ENCODE results near the gene ABCE1. TPM values are rescaled to one million over a fixed set of nuclear protein-coding genes. Genes with fewer than 3 reads are reported as not detected.
A peak's percentile ranks its signal among the peaks of the same experiment; 100 is the strongest.

The ABCE1 gene
- 76.8 TPM for polyA plus RNA-seq (2013, experiment 1 of 2; ENCODE audit: insufficient read length)
- polyA plus RNA-seq (2013, experiment 2 of 2; ENCODE audit: insufficient read length): 69.5 TPM

DNA sequence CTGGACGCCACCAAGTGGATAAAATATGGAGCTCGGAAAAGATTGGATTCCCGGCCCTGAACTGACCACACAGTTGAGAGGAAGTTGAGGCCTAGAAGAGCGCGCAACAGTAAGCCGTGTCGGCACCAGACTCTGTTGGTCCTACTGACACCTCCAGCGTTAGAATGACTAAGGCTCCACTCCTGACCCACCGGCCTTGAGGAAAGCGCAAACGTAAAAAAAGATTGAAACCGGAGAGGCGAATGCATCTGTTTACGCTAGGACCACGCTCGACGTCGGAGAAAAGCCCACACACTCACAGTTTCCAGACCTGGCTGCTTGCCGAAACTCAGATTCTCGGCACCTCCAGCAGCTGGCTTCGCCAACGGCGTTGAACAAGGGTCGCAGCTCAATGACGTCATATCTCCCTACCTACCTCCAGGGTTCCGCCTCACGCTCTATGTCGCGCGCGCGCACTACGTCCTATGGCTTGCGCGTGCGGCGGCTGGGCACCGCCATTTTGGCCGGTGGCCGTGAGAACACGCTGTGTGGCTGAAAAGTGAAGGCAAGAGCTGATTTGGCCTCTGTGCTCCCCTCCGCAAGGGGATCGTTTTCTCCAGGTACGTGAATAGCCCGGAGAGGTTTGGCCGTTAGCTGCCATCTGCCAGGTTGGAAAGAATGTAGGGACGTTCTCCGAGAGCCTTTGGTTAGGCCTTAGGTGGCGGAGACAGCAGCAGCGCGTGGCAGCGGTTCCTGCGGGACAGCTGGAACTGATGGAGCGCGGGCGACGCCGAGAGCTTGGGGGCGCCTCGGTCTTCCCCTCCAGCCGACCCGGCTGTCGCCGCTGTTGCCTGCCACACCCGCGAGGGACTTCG lies at the start of gene ABCE1, which contains the start of gene ANAPC10:
Gene ABCE1 (plus strand): TSS at position 491 of the 854 bp plus-strand sequence. CDS start 6,102 bp downstream, outside the sequence.
Gene ANAPC10 (minus strand): TSS at position 376 of the 854 bp plus-strand sequence. CDS start 2,097 bp downstream, outside the sequence.
- peak; percentile 99 for DNase-seq

DNA sequence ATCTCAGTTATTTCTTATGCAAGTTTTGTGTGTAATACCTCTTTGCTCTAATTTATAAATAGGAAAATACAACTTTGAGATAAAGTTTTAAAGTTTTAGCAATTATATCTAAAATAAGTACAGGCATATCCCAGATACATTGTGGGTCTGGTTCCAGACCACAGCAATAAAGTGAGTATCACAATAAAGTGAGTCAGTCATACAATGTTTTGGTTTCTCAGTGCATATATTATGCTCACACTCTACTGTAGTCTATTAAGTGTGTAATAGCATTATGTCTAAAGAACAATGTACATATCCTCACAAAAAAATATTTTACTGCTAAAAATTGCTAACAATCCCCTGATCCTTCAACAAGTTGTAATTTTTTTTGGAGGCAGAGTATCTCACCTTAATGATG lies 49.3 kb upstream of the ABCE1 start:
- DNase-seq: no peak

DNA sequence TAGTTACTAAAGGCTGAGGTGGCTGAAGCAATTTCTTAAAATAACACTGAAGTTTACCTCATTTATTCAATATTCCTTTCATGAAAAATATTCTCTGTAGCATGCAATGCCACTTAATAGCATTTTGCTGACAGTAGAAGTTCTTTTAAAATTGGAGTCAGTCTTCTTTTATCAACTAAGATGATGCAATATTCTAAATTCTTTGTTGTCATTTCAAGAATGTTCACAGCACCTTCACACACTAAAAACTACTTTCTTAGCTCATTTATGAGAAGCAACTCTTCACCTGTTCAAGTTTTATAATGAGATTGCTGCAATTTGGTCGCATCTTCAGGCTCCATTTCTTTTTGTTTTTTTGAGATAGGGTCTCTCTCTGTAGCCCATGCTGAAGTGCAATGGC lies 48.9 kb upstream of the ABCE1 start:
- no peak for DNase-seq

DNA sequence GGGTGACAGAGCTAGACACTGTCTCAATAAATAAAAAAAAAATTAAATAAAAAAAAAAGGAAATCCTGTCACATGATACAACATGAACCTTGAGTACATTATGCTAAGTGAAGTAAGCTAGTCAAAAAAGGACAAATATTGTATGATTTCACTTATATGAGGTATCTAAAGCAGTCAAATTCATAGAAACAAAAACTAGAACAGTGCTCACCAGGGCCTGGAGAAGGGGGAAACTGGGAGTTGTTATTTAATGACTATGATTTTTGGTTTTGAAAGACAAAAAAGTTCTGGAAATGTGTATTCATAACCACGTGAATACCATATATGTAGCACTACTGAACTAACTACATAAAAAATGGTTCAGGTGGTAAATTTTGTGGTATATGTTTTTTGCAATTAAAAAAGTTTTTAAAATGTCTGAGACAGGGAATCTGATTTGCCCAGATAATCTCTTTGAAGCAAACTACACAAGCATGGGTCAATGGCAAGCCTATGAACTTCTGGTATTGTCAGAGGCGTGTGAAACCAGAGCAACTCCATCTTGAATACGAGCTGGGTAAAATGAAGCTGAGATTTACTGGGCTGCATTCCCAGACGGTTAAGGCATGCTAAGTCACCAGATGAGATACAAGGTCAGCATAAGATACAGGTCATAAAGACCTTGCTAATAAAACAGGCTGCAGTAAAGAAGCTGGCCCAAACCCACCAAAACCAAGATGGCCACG lies 42.4 kb upstream of the ABCE1 start:
- DNase-seq: no peak

DNA sequence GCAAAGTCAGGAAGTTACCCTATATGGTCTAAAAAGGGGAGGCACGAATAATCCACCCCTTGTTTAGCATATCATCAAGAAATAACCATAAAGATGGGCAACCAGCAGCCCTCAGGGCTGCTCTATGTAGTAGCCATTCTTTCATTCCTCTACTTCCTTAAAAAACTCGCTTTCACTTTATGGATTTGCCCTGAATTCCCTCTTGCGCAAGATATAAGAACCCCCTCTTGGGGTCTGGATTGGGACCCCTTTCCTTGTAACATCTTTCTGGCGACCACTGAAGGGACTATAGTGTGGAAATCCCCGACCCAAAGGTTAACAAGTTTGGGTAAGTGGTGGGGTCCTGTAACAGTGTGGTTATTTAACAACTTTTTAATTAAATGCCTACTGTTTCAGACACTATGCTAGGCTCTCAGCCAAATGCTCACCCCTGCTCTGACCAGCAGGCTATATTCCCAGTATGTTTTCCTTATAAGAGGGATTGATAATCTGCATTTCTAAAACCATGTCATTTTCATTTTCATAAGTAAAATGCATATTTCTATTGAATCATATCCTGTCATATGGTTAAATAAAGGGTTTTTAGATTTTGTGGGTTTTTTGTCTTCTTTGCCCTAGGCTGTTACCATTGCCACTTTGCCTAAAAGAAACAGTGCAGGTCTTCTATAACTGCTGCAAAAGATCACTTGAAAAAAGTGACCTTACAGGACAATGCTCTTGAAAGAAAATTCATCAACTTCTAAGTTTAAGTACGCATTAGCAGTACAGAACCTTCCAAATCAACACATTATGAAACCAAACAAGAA lies 41.6 kb upstream of the ABCE1 start:
- no peak for DNase-seq

DNA sequence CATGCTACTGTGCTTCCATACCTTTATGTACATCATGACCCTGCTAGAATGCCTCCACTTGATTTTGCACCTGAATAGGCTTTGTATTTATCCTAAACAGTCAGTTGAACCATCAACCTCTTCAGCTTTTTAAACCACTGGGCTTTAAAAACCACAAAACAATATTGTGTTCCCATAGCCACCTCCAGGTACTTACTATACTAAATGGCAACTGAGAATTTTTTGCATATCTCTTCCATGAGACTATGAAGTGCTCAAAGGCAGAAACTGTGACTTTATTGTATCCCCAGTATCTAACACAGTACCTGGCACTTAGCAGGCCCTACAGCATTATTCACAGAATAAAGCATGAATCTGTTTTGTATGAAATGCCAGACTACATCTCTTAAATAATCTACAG lies 39.9 kb upstream of the ABCE1 start:
- DNase-seq: no peak

DNA sequence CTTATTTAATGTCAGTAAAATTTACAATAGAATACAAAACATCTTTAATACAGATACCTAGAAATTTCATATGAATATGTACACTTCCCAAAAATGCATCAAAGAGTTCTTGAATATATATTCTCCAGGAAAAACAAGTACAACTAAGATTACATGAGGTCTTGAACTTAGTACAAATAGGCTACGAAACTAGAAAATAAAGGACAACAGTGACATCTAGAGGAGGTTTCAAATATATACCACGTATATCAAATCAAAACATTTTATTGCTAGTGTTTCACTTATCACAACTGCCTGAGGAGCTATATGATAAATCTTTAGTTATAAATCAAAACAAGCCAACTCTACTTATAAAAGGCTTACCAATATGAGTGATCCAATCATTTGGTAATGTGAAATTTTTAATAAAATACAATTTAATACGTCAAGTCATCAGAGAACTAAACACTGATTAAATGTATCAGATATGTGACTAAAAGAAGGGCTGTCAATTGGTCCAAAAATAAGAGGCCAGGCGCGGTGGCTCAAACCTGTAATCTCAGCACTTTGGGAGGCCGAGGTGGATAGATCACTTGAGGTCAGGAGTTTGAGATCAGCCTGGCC lies 36.7 kb upstream of the ABCE1 start:
- peak; percentile 50 for DNase-seq

DNA sequence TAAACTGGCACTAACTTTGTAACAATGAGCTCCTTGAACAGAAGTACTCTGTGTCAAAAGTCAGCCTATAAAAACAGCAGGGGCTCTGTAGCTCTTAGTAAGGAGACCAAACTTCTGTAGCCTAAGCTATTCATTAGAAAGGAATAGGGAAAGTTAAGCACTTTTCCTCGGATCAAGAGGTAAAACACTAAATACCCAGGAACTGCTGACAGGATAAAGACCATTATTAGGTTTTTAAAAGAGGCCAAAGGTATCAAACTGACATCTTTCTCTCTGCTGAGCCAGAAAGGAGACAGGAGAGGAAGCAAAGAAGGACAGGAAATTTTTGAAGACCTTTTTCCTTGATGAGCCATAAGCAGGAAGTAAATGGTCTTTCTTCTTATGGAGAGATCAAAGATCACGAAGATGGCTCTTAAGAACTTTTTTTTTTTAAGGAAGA lies 32.0 kb upstream of the ABCE1 start:
- DNase-seq: no peak

DNA sequence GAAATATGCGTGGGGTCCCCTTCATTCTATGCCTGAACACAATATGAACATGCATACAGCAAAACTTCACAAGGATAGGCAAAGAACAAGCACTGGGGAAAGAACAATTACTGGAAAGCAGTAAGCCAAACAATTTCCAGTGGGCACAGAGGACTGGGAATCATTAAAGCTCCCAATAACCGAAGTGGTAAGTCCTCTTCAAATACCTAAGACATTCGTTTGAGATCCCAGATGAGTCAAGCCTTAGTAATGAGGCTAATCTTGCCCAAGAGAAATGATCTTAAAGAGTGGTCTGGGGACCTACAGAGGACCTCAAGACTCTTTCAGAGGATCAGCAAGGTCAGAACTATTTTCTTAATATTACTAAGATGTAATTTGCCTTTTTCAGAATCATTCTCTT lies 28.8 kb upstream of the ABCE1 start:
- DNase-seq: peak; percentile 58

DNA sequence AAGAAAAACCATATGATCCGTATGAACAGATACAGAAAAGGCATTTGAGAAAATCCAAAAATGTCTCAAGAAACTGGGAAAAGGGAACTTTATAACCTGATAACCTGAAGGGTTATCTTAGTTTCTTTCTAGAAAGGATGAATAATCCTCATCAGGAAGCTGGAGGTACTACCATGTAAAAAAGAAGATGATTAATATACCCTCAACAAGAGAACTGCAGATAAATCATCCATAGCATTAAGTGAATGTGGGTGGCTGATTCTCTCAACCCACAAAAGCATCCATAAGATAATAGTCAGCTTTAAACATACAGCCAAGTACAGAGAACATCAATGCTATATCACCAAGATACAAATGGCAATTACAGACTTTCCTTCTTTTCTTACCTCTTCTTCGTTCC lies 26.6 kb upstream of the ABCE1 start:
- peak; percentile 14 for DNase-seq

DNA sequence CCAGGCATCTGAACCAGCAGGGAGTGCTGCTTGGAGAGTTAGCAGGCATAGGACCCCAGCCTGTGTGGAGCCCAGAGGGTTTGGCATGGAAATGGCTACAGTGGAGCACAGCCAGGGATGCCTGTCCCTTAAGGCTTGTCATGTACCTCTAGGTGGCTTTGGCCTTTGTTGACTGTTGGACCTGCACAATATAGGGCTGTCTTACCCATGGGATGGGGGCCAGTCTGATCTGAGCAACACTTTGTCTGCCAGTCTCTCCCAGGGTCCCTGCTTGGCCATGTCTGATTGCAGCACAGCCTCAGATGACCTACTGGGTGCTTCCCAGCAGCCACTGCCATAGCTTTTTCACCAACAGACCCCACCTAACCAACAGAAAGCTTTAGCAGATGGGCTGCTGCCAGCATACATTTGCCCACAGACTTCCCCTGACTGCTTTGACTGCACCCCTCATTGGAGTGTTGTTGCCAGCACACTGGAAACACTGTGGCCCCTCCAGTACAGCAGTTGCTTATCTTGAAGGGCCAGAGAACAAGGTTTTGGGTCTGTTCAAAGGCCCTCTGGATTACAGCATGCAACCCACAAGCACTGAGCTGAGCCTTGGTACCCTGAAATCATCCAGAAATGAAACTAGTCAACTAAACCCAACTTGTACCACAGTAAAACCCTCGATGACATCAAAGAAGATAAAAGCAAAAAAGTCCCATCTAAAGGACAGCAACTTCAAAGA lies 22.2 kb upstream of the ABCE1 start:
- DNase-seq: no peak

DNA sequence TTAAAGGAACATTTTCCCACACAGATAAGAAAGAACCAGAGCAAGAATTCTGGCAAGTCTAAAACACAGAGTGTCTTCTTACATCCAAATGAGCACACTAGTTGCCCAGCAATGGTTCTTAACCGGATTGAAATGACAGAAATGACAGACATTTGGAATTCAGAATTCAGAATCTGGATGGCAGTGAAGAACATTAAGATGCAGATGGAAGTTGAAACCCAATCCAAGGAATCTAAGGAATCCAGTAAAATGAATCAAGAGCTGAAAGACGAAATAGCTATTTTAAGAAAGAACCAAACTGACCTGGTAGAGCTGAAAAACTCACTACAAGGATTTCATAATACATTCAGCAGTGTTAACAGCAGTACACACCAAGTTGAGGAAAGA lies 21.6 kb upstream of the ABCE1 start:
- peak; percentile 9 for DNase-seq

DNA sequence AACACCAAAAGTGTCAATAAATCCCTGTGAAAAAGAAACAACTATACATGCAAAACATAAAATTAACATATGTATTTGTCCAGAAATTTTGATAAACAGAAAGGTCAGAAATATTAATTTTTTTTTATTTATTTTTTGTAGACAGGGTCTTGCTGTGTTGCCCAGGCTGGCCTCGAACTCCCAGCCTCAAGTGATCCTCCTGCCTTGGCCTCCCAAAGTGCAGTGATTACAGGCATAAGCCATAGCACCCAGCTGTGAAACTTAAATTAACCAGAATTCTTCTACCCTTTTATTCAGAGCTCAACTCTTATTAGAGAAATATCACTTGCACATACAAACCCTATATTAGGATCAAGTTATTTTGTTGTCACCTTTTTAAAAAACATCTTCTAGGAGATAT lies 16.4 kb upstream of the ABCE1 start:
- DNase-seq: no peak

DNA sequence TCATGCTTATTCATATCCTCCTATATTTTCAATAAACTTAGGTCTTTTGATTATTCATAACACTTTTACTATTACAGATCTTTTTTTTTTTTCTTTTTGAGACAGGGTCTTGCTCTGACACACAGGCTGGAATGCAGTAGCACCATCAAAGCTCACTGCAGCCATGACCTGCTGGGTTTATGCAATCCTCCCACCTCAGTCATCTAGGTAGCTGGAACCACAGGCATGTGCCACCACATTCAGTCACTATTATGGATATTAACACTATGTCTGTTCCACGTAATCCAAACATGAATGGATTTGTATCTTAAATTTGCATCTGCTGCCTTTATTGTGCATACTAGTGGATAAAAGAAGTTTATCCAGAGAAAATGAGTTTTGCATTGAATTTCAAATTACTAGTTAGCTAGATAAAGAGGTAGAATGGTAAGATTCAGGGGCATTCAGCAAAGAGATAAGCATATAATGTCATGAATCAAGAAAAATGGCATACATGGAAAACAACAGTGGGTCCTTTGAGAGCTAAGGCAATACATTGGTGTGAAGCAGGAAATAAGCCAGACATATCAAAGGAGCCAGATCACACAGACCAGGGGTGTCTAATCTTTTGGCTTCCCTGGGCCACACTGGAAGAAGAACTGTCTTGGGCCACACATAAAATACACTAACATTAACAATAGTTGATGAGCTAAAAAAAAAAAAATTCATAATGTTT lies 14.1 kb upstream of the ABCE1 start:
- DNase-seq: peak; percentile 49

DNA sequence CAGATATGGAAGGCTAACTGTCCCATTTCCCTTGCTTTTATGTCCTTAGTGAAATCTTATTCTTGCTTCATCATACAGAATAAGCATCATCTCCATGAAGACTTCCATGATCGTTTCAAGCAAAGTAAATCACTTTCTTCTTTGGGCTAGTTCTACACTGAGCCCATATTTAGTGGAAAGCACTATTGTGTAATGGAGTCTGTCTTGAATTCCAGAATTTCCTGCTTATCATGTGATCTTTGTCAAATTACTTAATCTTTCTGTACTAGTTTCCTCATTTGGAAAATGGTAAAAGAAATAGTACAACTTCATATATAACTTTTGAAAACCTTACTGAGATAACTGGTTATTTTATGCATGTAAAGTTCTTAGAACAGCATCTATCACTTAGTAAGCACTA lies 7.7 kb upstream of the ABCE1 start:
- DNase-seq: no peak

DNA sequence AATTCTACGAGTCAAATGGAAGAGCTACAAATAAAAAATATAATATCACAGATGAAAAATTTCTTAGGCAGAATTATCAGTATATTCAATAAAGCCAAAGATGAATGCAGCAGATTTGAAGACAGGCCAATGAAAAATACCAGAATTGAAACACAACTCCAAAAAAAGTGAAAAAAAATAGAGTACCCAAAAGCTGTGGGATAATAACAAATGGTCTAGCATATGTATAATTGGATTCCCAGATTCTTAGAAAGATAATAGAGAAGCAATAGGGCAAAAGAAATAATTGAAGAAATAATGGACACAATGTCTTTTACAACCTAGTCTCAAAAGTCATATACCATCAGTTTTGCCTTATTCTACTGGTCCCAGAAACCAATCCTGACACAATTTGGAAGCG lies 4.5 kb upstream of the ABCE1 start:
- no peak for DNase-seq

DNA sequence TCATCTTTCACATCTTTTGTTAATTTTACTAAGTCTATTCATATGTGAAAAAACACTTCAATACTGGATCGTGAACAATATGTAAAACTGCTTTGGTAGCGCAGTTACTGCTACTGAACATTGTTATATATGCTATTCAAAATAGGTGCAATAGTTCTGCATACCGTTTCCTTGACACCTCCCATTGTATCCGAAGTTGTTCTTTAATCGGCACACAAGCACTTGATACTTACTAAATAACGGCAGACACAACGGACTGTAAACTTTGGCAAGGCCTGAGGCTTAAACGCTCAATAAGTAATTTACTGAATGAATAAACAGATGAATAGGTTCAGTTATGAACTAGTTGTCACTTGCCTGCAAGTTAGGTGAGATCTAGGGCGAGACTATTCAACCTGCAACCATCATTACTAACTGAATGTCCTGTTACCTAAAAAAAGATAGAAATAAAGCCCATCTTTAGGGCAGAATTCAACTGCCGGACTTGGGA lies 735 bp upstream of the ABCE1 start:
- DNase-seq: no peak

DNA sequence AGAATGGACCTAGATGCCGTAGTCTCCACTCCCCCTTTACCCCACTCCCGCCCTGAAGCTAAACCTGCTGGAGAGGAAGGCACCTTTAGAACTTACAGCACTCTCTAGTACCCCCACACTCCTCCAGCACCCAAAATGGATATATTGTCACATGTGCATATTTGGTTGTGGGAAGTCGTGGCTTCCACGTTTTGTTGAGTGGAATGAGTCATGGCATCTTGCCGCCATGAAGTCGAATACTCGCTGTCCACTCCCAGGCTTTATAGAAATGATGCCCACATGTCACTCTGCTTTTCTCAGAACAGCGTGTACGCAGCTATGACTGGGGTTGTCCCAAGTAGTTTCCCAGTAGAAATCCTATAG lies 545 bp downstream of the ABCE1 start:
- DNase-seq: peak; percentile 59

DNA sequence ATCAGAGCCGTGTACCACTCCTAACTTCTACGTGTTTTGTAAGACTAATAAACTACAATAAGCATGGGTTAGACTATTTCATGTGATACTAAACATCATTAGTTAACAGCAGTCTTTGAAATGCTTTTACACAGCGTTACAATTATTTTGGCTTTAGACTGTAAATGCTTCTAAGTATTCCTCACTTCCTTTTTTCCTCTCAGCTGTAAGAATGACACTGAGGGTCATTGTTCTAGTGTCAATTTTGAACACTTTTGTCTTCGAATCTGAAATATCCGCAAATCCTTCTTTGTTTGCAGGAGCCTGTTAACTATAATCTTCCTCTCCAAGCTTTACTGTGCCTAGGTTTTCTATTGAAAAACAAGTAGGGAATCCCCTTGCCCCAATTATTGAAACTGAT lies 1.5 kb downstream of the ABCE1 start:
- no peak for DNase-seq

DNA sequence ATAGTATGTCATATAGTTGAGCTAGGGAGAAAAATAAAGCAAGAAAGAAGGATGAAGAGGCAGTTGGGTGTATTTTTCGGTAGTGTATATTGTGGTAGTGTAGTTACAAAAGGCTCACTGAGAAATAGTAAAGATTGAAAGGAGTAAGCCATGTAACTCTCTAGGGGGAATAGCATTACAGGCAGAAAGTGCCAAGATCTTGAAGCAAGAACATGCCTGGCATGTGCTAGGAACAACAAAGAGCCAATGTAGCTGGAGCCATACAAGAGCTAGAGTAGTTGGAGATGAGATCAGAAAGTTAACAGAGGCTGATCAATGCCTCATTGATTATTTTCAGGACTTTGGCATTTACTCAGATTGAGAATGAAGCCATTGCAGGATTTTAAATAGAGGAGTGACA lies 3.0 kb downstream of the ABCE1 start:
- no peak for DNase-seq

DNA sequence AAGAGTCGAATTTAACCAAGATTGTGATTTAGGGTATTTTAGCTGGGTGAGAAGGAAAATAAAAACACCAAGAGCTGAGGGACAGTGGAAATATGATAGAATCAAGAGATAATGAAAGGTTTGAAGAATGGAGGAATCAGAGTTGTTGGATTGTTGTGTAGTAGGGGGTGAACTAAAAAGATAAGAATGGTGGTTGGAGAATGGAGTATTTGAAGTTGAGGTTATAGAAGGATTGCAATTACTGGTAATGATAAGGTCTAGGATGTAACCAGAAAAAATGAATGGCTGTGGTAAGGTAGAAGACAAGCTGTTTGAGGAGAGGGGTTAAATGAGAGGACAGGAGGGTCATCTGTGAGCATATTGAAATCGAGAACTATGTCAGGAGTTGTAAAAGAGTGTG lies 4.5 kb downstream of the ABCE1 start:
- DNase-seq: no peak

Data from fibroblast of skin of abdomen (primary cell).